ENCODE measurements around the gene TMEM47. TPM values are rescaled to one million over a fixed set of nuclear protein-coding genes. Genes with fewer than 3 reads are reported as not detected.

TMEM47 gene
- 85.7 and 111 TPM in 2 replicates for total RNA-seq

- Histone ChIP-seq H3K36me3 (ENCODE audit: insufficient read depth, low read length) (no peaks in the 10 kb centered on the region), H3K27me3 (ENCODE audit: insufficient read depth, low read length) (no peaks in the 10 kb centered on the region), H3K4me3 (ENCODE audit: insufficient read depth, low read length) (peak within 1 kb of the TSS; percentile 78), H3K4me1 (ENCODE audit: insufficient read depth, low read length) (peaks cover 4% of the 10 kb centered on the region), H3K79me2 (ENCODE audit: insufficient read depth, low read length) (peaks cover 46% of the 10 kb centered on the region), H4K20me1 (ENCODE audit: insufficient read depth, low read length) (no peaks in the 10 kb centered on the region), H3K9me3 (ENCODE audit: low read depth, low read length) (no peaks in the 10 kb centered on the region), H2AFZ (ENCODE audit: low read length) (peak within 1 kb of the TSS; percentile 25), H3K27ac (ENCODE audit: low read depth, low read length) (peak within 1 kb of the TSS; percentile 72), H3K4me2 (ENCODE audit: insufficient read depth, low read length) (peak within 1 kb of the TSS; percentile 80)
- peak; percentile 89 for DNase-seq (ENCODE audit: insufficient read length, low spot score, missing footprints)
- TF ChIP-seq CTCF (IDR thresholded peaks at IDR 0.05; ENCODE audit: extremely low read depth, low read depth, low read length): no peak
Measured at GRCh38 chrX:34656842-34657725, at the start of gene TMEM47. Gene TMEM47 (minus strand): TSS chrX:34657285. CDS start chrX:34657029, 256 bp downstream.

- H4K20me1 ChIP-seq (ENCODE audit: insufficient read depth, low read length): no peaks in the 10 kb centered on the region
Measured at GRCh38 chrX:34687095-34687494, 30.0 kb upstream of the TMEM47 start.

GRCh38 chrX:34659575-34659974, 2.5 kb upstream of the TMEM47 start:
- Histone ChIP-seq H3K27ac (ENCODE audit: low read depth, low read length) (no peak overlapping the region), H3K9me3 (ENCODE audit: low read depth, low read length) (no peaks in the 10 kb centered on the region), H2AFZ (ENCODE audit: low read length) (no peak overlapping the region), H3K4me2 (ENCODE audit: insufficient read depth, low read length) (no peak overlapping the region), H3K27me3 (ENCODE audit: insufficient read depth, low read length) (no peaks in the 10 kb centered on the region), H3K79me2 (ENCODE audit: insufficient read depth, low read length) (peaks cover 22% of the 10 kb centered on the region), H3K4me3 (ENCODE audit: insufficient read depth, low read length) (no peak overlapping the region), H3K36me3 (ENCODE audit: insufficient read depth, low read length) (no peaks in the 10 kb centered on the region), H3K4me1 (ENCODE audit: insufficient read depth, low read length) (peaks cover 4% of the 10 kb centered on the region), H4K20me1 (ENCODE audit: insufficient read depth, low read length) (no peaks in the 10 kb centered on the region)
- DNase-seq (ENCODE audit: insufficient read length, low spot score, missing footprints): no peak
- no peak for TF ChIP-seq CTCF (IDR thresholded peaks at IDR 0.05; ENCODE audit: extremely low read depth, low read depth, low read length)

More at GRCh38 chrX:34687095-34687494, 30.0 kb upstream of the TMEM47 start:
- H2AFZ ChIP-seq (ENCODE audit: low read length): no peak overlapping the region
- TF ChIP-seq CTCF (IDR thresholded peaks at IDR 0.05; ENCODE audit: extremely low read depth, low read depth, low read length): no peak
- no peaks in the 10 kb centered on the region for H3K79me2 ChIP-seq (ENCODE audit: insufficient read depth, low read length)
- H3K36me3 ChIP-seq (ENCODE audit: insufficient read depth, low read length): no peaks in the 10 kb centered on the region
- no peak overlapping the region for H3K4me3 ChIP-seq (ENCODE audit: insufficient read depth, low read length)
- DNase-seq (ENCODE audit: insufficient read length, low spot score, missing footprints): no peak
- no peaks in the 10 kb centered on the region for H3K4me1 ChIP-seq (ENCODE audit: insufficient read depth, low read length)
- H3K27me3 ChIP-seq (ENCODE audit: insufficient read depth, low read length): no peaks in the 10 kb centered on the region
- H3K9me3 ChIP-seq (ENCODE audit: low read depth, low read length): no peaks in the 10 kb centered on the region
- no peak overlapping the region for H3K27ac ChIP-seq (ENCODE audit: low read depth, low read length)
- H3K4me2 ChIP-seq (ENCODE audit: insufficient read depth, low read length): no peak overlapping the region

- Histone ChIP-seq H3K27ac (ENCODE audit: low read depth, low read length) (no peak overlapping the region), H3K9me3 (ENCODE audit: low read depth, low read length) (no peaks in the 10 kb centered on the region), H2AFZ (ENCODE audit: low read length) (no peak overlapping the region), H3K27me3 (ENCODE audit: insufficient read depth, low read length) (no peaks in the 10 kb centered on the region), H3K4me2 (ENCODE audit: insufficient read depth, low read length) (peak overlapping the region; percentile 80), H3K4me3 (ENCODE audit: insufficient read depth, low read length) (no peak overlapping the region), H3K4me1 (ENCODE audit: insufficient read depth, low read length) (peaks cover 4% of the 10 kb centered on the region), H3K36me3 (ENCODE audit: insufficient read depth, low read length) (no peaks in the 10 kb centered on the region), H4K20me1 (ENCODE audit: insufficient read depth, low read length) (no peaks in the 10 kb centered on the region), H3K79me2 (ENCODE audit: insufficient read depth, low read length) (peaks cover 33% of the 10 kb centered on the region)
- peak; percentile 11 for DNase-seq (ENCODE audit: insufficient read length, low spot score, missing footprints)
- no peak for TF ChIP-seq CTCF (IDR thresholded peaks at IDR 0.05; ENCODE audit: extremely low read depth, low read depth, low read length)
Measured at GRCh38 chrX:34658326-34658725, 1.2 kb upstream of the TMEM47 start.

All from osteoblast (primary cell).